GM18873 (cell line): ENCODE results near the gene KCNK5.

Source experiments
- ATAC-seq: cut with Tn5 transposase; IDR thresholded peaks from one replicate; pipeline ENCODE4 v1.9.1; 2021; ENCODE audit warnings: mild to moderate bottlenecking, moderate library complexity, moderate number of reproducible peaks; ENCODE audit not compliant: unreplicated experiment, low FRiP score

The KCNK5 gene

DNA sequence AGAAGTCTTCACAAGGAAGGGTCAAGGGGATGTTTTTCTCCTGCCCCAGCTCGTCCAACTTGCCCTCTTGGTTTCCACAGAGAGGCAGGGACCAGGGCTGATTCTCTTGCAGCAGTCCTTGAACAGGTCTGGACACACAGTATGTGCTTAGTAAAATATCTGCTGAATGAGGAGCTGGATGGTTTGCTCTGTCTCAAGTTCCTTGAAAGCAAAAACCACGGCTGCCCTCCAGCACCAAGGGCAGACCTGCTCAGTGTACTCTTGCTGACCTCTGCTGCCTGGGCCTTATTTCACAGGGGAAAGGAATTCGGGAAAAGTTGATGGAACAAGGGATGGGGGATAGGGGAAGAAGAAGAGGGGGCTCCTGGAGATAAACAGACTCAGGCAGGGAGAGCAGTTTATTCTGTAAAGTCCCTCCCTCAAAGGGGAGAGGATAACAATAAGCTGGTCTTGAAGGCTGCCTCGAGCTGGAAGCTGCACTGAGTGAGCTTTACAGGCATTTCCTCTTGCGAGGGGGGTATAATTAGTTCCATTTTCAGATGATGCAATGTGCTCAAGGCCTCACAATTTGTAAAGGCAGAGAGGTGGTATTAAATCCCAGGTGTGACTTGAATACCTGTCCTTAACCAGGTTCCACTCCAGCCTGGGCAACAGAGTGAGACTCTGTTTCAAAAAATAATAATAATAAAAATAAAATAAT, 10.3 kb downstream of the KCNK5 start:
- no peak for ATAC-seq

DNA sequence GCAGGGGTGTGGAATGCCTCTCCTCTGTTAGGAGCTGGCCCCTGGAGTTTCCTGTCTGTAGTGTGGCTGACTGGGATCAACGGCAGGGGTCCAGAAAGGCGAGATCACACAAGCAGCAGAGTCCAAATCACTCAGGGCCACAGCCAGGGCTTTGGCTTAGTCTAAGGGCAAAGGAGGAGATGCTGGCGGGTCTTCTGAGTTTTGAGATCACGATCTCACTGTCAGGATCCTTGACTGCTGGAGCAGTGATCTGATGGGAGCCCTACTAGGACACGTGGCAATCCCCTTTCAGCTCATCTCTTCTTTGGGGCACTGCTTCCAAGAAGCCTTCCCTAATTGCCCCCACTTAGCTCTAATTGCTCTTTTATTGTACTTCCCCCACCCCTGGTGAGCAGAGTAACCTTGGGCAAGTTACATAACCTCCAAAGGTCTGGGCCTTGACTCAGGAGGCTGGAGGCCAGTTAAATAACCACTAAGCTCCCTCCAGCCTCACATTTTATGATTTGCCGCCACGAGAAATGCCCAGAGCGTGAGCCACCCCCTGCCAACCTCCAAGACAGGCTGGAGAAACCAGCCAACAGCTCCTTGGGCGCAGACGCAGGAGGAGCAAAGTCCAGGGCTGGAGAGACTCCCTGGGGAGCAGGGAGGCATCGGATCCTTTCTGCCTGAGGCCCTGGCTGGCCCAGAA, 12.0 kb downstream of the KCNK5 start:
- no peak for ATAC-seq

DNA sequence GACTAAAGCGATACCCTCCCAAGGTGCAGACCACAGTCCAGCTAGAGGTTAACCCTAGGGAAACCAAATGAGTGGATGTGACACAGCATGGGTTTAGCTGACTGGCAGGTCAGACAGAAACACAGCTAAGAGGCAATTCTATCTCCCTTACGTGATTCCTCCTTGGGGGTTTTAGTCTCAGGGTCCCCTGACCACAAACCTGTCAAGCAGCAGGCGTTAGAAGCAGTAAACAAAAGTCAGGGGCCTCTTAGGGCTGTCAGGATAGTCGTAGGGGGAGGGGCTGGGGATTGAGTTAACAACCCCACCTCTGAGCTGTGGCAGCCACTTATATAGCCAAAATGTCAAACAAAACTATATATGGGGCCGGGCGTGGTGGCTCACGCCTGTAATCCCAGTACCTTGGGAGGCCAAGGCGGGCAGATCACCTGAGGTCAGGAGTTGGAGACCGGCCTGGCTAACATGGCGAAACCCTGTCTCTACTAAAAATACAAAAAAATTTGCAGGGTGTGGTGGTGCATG, 13.6 kb downstream of the KCNK5 start:
- no peak for ATAC-seq

DNA sequence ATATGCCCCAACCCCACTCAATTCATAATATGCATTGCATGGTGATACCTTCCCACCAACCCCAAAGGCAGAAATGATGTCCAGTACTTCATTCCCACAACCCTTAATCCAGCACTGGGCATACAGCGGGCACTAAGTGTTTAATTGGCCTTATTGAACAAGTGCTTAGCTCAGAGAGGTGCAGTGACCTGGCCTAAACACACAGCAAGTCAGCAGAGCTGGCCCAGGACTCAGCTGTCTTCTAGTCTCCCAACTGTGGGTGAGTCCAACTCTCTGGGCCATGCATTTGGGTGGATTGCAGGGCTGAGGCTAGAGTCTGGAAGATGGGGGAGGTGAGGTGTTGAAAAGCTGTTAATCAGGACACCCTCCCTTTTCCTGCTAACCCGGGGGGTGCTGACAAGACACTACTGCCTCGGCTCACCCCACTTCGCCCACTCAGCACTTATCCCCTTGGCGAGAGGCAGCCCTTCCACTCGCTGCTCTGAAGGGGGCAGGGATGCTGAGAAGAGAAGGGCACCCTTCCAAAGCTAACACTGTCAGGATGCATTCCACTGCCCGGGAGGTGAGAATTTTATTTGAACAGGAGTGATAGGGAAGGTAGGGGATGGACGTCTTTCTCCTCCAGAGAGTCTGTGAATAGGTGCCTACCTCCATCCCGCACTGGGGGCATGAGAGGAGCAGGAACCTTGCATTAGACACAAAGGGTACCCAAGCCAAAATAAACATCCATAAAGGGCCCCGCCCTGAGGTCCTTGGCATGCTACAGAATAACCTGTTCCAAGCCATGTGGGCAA, 14.2 kb downstream of the KCNK5 start:
- ATAC-seq = no peak

DNA sequence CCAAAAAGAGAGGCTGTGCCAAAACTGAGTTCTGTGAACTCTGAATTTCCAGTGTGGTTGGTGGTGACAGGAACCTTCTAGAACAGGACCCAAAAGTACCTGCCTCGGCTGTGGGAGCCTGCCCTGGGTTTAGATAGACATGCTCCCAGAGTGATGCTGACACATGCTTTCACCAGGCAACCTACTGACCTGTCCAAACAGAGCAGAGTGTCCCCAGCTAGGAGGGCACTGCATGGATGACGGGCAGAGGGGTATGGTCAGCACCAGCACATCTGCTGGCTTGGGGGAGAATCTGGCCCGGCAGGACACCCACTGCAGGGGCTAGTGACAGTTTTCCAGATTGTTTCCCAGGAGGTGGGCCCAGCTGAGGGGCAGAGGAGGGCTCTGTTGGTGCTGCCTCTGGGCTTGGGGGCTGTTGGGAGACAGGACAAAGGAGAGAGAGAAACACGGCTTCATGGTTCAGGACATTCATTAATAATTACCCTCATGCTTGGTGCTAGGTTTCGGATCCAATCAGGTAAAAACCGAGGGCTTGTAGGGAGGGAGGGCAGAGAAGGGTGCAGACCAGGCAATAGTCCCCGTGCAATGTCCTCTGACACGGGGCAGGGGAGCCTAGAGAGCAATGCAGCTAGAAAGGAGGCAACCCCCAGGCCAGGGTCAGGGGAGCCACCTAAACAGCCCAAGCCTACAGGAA, 15.0 kb downstream of the KCNK5 start:
- no peak for ATAC-seq

DNA sequence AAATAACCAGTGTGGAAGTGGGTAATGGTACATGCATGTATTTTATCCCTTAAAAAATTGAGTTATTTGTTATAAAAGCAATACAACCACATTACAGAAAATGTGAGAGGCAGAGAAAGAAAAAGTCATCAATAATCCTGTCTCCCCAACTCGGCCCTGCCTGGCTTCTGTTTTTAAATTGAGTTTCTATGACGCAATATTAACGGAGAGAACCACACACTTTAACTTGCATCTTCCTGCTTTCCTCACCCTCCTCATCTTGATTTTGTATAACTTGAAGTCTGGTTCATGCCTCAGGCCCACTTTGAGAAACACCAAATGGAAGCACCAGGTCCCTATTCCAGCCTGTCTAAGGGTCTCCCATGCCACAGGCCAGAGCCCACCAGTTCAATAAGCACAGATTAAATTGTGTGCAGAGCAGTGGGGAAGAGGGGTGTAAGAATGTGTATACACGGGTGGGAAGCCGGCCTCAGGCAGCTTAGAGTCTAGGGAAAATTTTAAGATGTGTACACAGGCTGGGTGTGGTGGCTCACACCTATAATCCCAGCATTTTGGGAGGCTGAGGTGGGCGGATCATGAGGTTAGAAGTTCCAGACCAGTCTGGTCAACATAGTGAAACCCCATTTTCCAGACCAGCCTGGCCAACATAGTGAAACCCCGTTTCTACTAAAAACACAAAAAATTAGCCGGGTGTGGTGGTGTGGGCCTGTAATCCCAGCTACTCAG, 15.9 kb downstream of the KCNK5 start:
- ATAC-seq = no peak

DNA sequence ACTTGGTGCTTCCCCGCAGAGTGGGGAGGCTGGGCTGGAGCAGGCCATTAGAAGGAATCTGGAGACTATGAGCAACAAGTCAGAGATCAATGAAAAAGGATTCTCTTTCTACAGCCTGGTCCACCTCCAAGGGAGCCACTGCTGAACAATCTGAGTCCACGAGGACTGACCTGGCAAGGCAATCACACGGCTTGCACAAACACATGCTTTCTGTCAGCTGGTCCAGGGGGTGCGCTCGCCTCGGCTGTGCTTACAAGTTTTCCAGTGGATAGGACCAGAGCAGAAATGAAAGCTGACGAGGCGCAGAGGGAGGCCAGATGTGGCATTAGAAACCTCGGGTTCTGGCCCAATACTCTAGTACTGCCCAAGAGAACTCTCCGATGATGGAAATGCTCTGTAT, 18.1 kb downstream of the KCNK5 start:
- no peak for ATAC-seq

DNA sequence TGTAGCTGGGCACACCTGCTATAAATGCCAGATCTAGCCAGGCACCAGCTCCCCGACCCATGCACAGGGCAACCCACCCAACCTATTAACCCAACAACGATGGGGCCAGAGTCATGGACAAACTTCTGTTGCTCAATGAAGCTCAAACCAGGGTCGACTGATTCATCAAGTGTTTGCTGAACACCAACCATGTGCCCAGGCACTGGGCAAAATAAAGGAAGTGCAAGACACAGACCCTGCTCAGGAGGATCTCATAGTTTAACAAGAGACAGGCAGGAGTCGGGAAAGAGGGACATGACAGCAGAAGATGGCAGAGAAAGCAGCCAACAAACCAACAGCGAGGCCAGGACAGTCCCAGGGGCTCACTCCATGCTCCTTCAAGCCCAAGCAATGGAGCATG, 18.8 kb downstream of the KCNK5 start:
- ATAC-seq = no peak

DNA sequence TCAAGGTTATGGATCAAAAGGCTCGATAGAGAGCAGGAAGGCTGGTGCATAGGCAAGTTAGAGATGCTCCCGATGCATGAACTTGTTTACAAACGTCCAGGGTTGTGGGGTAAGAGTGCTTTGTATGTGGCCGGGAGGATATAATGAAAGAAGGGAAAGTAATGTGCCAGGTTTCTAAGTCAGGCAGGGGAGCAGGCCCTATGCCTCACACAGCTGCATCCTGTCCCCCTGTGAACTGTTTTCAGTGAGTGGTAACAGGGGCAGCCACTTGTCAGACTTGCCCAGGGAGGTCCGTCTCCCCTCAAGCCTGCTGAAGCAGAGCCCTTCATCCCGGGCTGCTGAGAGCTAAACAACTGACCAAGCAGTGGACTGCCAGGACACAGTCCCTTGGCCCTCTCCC, 19.4 kb downstream of the KCNK5 start:
- no peak for ATAC-seq

DNA sequence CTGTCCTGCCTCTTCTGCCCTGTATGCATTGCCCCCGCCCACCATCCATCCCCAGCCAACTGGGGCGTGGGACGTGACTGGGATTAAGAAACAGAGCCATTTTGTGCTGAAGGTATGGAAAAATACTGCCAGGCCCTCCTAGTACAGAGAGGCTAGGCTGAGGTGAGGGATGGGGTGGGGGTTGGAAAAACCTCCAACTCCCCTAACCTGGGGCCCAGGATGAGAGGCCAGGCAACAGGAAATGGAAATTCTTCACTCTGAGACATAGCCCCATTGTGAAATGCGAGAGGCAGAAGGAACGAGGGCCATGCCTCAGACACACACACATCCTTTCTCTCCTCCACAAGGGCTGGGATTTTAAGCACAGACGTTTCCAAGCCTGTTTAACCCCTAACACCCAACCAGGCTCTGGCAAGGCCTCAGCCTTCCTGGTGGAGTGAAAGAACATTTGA, 19.9 kb downstream of the KCNK5 start:
- ATAC-seq = no peak

DNA sequence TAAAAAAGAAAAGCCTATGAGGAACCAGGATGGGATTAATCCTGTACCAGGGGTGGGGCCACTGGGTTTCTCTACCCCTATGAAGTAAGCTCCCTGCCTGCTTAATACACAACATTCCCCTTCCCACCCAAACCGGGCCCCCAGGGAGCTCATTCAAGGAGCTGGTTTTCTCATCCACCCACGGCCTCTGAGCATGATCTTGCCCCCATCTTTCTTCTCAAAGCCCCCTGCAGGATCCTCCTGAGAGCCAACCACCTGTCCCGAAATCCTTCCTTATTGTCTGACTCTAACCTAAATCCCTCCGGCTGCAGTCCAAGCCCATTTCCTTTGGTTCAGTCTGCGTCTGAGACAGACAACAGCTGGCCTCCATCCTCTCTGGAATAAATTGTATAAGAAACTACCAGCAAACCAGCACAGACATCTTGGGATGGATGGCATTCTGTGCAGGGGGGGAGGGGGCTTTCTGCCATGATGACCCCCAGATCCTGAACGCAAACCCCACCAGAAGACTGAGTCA, 21.0 kb downstream of the KCNK5 start:
- no peak for ATAC-seq

DNA sequence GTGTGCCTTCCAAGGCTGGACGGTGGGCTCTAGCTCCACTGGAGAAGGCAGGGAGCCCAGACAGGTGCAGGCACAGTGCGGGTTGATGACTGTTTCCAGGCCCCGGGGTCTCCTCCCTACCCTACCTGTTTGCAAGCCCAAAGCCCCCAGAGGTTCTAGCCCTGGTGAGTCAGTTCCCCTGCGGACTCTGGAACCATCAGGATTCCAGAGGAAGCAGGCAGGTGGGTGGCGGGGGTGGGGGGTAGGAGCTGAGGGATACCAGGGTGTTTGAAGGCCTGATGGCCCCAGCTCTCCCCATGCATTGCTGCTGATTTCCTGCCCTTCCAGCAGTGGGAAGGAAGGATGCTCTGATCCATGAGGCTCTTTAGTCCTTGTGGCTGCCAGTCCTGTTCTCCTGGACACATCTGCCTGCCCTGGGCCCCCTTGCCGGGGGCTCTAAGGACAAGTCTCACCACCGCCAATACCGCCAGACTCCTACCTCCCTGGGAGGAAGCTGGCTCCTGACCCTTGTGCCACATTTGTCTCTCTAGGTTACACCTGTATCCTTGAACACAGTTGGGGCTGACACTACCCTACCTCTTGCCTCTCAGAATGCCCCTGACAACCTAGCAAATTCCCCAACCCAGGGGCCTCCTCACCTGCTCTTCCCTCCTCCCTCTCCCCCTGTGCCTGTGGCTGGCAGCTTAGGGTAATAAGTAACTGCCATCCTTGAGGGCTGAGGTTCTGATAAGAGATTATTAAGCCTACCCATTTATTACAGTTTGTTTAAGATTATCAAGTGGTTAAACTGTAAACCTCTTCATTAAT, 21.7 kb downstream of the KCNK5 start:
- no peak for ATAC-seq

DNA sequence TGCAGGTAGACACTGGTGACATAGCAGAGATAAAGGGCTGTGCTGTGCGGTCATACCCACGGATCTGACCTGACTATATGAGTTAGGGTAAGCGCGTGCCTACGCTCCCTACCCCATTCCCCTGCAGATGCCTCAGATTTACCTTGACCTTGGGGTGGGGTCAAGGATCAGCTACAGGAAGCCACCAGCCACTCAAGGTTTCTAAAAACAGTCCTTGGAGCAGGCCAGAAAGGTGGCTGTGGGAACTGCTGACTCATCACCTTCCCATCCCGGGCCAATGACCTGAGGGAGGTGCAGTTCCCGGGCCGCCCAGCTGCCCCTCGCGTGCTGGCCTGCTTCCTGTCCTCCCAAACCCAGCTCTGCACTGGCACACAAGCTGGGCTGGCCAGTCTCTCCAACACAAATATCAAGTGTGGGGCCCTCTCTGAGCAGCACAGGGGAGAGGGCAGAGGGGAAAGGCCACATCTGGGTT, 23.0 kb downstream of the KCNK5 start:
- ATAC-seq = no peak

DNA sequence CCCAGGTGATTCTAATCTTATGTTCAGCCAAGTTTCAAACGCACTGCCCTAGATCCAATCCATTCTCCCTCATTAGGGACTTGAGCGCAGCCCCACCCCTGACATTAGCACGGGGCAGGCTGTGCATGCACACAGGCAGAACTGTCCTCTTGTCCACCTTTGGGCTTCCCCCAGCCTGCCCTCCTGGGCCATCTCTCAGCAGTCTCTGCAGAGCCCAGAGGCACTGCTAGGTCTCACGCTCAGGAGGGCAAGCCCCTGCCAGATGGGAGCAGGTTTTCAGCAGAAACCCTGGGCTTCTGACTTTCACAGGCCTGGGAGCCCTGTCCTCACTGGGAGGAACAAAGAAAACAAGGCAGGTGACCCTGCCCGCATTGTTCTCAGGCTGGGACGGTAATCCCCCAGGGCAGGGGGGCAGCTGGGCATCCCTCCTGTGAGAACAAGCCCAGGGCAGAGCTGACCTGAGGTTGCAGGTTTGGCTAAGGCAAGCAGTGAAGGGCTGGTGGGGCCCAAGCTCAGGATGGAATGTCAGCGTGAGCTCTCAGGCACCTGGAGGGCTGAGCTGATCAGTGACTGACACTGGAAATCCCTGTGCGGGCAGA, 24.5 kb downstream of the KCNK5 start:
- no peak for ATAC-seq

DNA sequence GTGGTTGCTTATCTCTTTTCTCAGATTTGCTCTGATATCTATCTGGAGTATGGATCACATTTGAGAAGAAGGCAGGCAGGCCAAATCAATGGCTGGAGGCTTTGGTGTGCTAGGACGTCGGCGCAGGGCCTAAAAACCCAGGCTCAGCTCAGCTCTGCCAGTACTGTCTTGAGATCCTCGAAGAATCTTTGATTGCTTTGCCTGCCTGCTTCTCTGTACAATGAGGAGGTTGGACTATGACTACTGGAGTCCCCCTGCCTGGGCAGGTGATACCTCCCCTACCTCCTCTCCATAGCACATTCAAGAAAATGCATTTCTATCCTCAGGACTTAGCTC, 25.1 kb downstream of the KCNK5 start:
- no peak for ATAC-seq

DNA sequence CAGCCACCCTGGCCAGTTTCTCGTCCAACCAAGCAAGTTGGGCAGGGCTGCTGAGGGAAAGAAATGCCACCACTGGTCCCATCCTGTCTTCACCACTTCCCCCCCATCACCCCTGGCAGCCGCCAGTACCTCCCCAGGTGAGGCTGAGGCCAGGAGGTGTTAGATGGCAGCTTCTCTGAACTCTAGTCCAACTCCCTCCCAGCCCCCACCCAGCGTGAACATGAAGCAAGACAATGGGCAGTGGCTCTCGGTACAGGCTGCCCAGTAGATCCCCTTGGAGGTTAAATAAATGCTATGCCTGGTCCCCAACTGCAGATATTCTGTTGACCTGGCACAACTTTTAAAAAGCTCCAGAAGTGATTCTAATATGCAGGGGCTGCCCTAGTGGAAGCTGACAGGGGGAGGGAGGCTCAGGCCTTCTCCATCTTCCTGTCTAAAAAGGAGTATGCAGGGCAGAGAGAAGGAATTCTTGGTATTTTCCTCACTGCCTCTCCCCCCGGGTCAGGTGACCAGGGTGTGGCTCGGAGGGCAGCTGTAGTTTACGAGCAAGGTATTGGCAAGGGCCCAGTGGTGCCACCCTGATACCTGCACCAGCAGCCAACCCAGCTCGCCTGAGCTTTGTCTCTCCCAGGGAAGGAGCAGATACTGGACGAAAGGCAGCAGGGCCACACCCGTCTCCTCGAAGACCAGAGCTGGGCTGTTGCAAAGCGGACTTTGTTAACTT, 25.7 kb downstream of the KCNK5 start:
- ATAC-seq = no peak

DNA sequence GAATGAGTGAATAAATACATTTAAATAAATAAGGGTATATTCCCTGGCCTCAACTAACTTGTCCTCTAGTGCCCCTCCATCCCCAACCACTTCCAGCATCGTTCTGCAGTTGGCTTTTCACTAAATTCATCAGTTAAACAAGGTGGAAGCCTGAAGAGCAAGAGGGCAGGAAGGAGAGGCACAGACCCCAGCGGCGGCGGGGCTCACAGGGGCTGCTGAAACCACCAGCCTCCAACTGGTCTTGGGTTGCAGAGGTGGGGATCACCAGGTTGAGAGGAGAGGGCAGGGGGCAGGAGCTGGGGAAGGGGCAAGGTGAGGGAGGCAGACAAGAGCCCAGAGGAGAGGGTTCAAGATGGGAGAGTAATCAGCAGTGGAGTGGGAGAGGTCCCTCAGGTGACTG, 27.1 kb downstream of the KCNK5 start:
- ATAC-seq = no peak

DNA sequence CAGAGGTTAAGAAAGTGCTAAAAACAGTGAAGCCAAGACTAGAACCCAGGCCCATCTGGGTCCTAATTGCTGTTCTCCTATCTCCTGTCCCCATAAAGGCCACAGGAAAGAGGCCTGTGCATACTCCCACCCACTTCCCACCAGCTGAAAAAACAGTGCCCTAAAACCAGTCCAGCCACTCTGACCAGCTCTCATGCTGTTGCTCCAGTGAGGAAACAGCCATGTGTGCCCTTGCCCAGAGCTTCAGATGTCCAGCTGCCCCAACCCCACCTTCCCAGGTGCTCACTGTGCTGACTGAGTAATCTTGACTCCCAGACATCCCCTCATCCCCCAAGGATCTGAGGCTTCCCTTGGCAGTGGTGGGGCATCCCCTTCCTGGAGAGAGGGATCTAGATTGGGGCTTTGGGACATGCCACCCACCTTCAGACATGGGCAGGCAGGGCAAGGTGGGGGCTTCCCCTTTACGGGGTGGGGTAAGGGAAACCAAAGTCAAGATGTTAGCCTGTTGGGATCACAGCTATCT, 28.7 kb downstream of the KCNK5 start:
- ATAC-seq = no peak
